ENCODE results near the gene MRPS18C.
"Not testable (repeated sequence)": the region's sequence is repeated elsewhere in the genome, so short reads cannot be mapped to it uniquely, and the experiment has no call there.

Gene MRPS18C

DNA sequence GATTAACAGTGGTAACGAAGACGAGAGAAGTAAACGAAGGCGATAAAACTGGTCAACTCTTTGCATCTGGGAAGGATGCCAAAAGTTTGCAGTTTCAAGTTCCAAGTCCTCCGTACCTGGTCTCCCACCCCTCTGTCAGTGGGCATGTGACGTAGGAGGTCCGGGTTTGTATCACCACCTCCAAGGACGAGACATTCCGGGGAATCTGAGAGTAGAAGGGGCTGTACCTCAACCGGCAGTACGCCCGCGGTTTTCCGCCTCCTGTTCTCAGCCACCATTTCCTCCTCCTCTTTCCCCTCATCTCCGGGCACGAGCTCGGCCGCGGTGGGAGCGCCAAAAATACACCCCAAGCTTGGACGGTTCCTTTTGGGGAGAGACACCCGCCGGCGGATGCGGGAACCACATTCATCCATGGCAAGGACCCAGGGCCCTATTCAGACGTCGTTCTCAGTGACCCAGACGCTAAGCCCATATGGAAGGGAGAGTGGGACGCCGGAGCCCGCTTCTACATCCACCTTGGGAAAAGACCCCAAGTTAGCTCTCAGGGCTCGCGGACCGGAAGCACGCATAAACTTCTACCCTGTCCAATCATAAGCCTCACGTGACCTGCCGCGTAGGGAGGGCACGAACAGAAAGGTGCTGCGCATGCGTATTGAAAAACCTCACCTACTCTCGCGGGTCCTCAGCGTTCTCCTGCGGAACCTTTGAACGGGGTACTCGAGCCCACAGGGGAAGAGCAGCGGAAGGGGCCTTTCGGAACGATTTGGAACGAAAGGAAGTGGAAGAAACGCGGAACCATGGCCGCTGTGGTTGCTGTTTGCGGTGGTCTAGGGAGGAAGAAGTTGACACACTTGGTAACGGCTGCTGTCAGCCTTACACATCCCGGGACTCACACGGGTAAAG lies at the start of gene MRPS18C, which contains the start of gene HELQ:
MRPS18C (plus strand) TSS at position 778 of the 903 bp plus-strand sequence; CDS start at position 798, 20 bp downstream.
HELQ (minus strand) TSS at position 543 of the 903 bp plus-strand sequence; CDS start at position 413, 130 bp downstream.
- DNase-seq (ENCODE audit: low spot score), result peak; percentile 97

GRCh38 chr4:83408908-83409307 lies 47.0 kb upstream of the MRPS18C start:
- DNase-seq (ENCODE audit: low spot score), result no peak

DNA sequence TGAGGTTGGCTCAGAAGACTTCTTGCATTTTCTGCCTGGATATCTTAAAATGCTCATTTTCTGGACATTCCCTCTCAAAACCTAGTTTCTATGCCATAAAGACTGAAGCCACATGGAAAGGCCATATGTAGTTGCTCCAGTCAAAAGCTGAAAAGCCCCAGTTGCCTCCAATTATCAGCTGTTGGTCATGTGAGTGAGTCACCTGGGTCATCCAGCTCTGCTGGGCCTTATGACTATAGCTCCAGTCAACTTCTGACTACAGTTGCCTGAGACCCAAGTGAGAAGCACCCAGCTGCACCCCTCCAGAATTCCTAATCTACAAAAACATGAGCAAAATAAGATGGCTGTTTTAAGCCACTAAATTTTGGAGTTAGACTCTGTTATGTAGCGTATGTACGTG lies 42.2 kb upstream of the MRPS18C start:
- DNase-seq (ENCODE audit: low spot score), result no peak

- no peak for DNase-seq (ENCODE audit: low spot score)
Observed at GRCh38 chr4:83417566-83417965, 38.3 kb upstream of the MRPS18C start.

DNA sequence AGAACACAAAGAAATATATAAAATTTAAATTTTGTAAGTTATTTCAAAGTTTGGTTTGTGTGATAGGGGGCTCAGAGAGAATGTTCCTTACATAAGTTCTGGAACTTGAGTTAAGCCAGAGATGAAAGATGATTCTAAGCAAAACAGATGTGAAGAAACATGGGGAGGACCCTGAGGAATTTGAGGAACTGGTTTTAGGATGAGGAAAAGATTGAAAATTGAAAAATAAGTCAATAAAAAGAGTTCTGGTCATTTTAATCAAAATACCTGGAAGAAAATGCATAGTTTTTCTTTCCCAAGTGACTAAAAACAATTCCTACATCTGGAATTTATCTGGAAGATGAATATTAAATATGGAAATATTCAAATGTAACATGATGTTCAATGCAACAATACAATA lies 37.6 kb upstream of the MRPS18C start:
- DNase-seq (ENCODE audit: low spot score), result no peak

GRCh38 chr4:83431200-83431599 lies 24.7 kb upstream of the MRPS18C start:
- DNase-seq (ENCODE audit: low spot score), result no peak

DNA sequence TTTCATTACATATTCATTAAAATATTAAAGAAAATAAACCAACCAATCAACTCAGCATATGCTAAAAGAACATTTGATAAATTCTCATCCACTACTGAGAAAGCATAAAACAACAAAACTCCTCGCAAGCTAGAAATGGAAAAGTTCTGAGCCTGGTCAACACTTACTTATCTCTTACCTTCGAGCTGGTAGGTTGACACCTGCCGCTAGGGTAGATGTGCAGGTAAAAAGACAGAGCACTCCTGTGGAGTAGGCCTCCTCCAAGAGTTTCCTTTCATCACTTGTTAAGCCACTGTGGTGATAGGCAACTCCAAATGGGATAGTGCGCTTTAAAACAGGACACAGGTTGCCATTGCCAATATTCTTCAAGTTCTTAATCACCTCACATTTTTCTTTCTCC lies 19.2 kb upstream of the MRPS18C start:
- DNase-seq (ENCODE audit: low spot score), result no peak

DNA sequence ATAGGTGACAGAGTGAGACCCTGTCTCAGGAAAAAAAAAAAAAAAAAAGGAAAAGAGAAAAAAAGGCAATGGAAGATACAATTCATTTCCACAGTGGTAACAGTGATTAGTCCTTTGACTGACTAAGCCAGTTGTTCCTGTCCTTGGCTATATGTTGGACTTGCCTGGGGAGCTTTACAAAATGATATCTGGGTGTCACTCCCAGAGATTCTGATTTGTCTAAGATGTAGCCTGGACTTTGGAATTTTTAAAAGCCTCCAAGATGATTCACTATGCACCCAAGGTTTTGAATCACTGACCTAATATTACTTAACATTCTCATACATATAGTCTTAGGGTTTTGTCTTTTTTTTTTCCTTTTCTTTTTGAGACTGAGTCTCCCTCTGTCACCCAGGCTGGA lies 17.1 kb upstream of the MRPS18C start:
- DNase-seq (ENCODE audit: low spot score), result no peak

GRCh38 chr4:83440148-83440814 lies 15.6 kb upstream of the MRPS18C start:
- DNase-seq (ENCODE audit: low spot score), result no peak

DNA sequence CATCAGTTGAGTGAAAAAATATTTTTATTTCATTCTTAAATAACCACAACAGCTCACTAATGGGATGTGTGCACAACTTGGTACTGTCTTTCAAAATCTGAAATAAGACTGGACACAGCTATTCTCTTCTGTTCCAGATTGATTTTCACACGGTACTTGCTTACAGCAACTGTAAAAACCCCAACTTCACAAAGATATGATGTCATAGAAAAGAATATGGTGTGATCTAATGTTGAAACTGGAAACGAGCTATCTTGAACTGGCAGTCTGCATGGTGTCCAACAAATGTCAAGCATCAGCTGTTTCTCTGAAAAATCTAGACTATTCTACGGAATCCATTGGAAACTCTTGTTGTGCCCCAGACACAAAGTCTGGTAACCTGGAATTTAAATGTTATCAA lies 15.0 kb upstream of the MRPS18C start:
- no peak for DNase-seq (ENCODE audit: low spot score)

DNA sequence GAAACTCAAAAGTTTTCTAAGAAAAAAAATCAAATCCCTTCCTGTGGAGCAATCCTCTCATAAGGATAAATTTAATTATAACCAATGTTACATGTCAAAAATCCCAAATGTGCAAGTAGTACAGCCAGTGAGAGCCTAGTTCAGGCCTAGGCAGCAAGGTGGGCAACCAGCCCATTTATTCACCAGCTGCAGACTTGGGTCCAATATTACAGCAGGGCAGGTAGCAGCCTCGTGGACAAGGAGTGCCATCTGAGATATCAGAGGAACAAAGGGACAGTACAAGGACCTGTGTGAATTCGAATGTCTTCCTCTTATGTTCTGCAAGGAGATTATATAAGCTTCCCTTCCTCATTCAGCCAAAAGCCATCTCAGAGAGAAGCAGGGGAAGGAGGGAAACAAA lies 6.8 kb upstream of the MRPS18C start:
- no peak for DNase-seq (ENCODE audit: low spot score)

DNA sequence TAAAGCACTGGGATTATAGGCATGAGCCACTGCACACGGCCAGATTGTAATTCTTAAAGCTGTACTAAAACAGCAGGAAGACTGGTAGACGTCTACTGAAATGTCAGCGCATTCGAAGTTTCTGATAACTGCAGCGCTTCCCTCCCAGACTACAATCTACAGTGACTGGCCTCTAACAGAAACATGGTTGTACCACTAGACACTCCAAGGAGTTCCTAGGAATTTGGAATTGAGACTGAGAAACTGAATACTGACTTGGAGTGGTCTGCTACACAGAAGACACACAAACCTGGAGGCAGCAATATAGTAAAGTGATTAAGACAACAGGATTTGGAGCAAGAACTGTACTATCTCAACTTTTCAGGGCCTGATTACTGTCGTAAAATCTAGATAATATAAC lies 1.2 kb upstream of the MRPS18C start:
- no peak for DNase-seq (ENCODE audit: low spot score)

DNA sequence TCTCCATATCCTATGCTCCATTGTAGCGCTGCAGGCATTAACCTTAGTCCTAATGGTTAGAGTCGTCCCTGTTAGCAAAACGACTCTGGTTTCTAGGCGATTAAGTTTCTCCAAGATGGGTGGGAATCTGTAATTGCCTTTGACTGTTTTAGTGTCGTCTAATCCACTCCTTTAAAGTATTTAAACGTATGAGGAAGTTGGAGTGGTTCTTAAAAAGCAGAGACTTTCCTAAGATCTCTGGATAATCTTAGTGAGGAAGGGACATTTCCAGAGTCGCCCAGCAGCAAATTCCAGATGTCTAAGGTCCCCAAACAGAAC lies 285 bp downstream of the MRPS18C start:
- DNase-seq (ENCODE audit: low spot score), result no peak

GRCh38 chr4:83473423-83473822 lies 17.6 kb downstream of the MRPS18C start:
- no peak for DNase-seq (ENCODE audit: low spot score)

- DNase-seq (ENCODE audit: low spot score), result no peak
Observed at GRCh38 chr4:83473966-83474365, 18.1 kb downstream of the MRPS18C start.

GRCh38 chr4:83484500-83485461 lies 28.9 kb downstream of the MRPS18C start, which contains the start of gene ABRAXAS1:
TSS of gene ABRAXAS1 (minus strand) at chr4:83485100. CDS start at chr4:83485072, 28 bp downstream.
- peak; percentile 93 for DNase-seq (ENCODE audit: low spot score)

- DNase-seq (ENCODE audit: low spot score), result no peak
Observed at GRCh38 chr4:83486457-83487129, 30.7 kb downstream of the MRPS18C start.

- no peak for DNase-seq (ENCODE audit: low spot score)
Observed at GRCh38 chr4:83489711-83490326, 34.0 kb downstream of the MRPS18C start.

GRCh38 chr4:83490876-83491450 lies 35.1 kb downstream of the MRPS18C start:
- DNase-seq (ENCODE audit: low spot score), result peak; percentile 41

GRCh38 chr4:83496085-83496917 lies 40.4 kb downstream of the MRPS18C start:
- DNase-seq (ENCODE audit: low spot score), result not testable (repeated sequence)

Data from CD4-positive, alpha-beta T cell treated with Interleukin-15 for 4 hours (primary cell).